Breast epithelium (tissue), 3 donors: Measurements from ENCODE around the gene RGS7.

Experiments
- CTCF ChIP-seq, 3 donors: fragments of 450-650 bp; IDR thresholded peaks; one replicate each; pipeline ENCODE4 v1.5.1; 2016 to 2017; ENCODE audit warnings: antibody characterized with exemption in 3 of 3, mild to moderate bottlenecking in 3 of 3, moderate library complexity in 3 of 3
- POLR2A ChIP-seq: fragments of 450-650 bp; IDR thresholded peaks from one replicate; pipeline ENCODE4 v1.6.1; 2016; ENCODE audit warnings: antibody characterized with exemption, mild to moderate bottlenecking, moderate library complexity
- POLR2AphosphoS5 ChIP-seq, 3 donors: sonication (generic); formaldehyde crosslinking; IDR thresholded peaks; one replicate each; pipeline ENCODE4 v1.6.1; 2017; ENCODE audit warnings: antibody characterized with exemption in 3 of 3

GRCh38 chr1:240942901-240943300 lies 414.1 kb downstream of the RGS7 start:
- TF ChIP-seq POLR2AphosphoS5 (IDR thresholded peaks at IDR 0.05) = no peak
- TF ChIP-seq CTCF (IDR thresholded peaks at IDR 0.05) = no peak
- TF ChIP-seq POLR2A = no peak
